HG02759 (cell line): Measurements from ENCODE around the gene GPBAR1.
A peak's percentile ranks its signal among the peaks of the same experiment; 100 is the strongest.

ENCODE experiments used
- ATAC-seq: cut with Tn5 transposase; IDR thresholded peaks from one replicate; pipeline ENCODE4 v1.9.1; 2021; ENCODE audit warnings: mild to moderate bottlenecking, moderate library complexity; ENCODE audit not compliant: unreplicated experiment

The GPBAR1 gene

GRCh38 chr2:218282173-218282991 is 21.6 kb downstream of the GPBAR1 start:
- ATAC-seq: no peak

- peak; percentile 41 for ATAC-seq
Observed at GRCh38 chr2:218284106-218284811, 23.4 kb downstream of the GPBAR1 start.

DNA sequence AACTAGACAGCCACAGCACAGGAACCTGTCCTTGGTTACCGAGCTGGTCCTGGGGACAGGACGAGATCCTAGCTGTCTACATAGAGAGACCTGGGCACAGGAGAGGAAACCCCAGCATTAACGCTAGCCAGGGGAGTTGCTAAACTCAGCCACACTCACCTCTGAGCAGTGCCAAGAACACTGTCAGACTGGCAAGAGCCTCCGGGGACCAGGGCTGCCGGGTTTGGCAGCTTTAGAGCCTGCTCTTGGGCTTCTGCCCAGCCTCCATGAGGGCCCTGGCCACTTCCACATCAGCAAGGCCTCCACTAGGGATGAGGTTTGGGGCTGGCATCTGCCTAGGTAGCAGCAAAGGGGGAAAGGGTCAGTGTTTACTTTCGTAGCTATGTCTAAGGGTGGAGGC is 24.8 kb downstream of the GPBAR1 start:
- ATAC-seq: no peak

DNA sequence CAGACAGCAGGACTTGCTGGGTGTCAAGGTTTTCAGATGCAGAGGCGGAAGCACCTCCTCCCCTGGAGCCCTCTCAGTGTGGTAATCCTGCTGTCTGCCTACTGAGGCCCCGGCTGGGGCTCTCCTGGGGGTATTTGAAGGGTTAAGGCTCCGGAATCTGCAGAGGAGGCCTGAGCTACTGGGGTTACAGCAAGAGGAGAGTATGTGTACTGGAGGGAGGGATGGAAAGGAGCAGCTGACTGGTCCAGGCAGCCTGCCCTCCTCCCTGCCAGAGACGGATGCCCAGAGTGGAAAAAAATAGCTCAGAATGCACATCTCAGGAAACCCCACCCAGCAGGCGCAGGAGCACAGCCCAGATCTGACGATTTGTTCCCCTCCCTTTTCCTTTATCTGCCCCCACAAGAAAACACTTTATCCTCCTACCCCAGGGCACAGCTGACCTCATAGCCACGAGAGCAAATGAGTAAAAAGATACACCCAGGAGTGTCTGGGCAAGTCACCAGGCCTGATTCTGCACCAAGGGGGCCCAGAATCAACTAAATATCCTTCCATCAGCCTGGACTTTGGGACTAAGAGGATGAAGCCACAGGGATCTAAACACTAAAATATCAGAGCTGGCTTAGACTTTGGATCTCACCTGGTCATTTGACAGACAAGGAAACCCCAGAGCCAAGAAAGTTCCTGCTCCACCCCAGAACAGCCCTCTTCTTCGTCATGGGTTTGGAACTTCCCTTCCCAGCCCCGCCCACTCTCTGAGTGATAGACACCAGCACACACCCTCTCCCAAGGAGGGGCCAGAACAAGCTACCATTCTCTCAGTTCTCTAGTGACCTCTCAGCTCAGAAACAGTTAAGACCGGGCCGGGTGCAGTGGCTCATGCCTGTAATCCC is 26.0 kb downstream of the GPBAR1 start:
- ATAC-seq: peak; percentile 66

DNA sequence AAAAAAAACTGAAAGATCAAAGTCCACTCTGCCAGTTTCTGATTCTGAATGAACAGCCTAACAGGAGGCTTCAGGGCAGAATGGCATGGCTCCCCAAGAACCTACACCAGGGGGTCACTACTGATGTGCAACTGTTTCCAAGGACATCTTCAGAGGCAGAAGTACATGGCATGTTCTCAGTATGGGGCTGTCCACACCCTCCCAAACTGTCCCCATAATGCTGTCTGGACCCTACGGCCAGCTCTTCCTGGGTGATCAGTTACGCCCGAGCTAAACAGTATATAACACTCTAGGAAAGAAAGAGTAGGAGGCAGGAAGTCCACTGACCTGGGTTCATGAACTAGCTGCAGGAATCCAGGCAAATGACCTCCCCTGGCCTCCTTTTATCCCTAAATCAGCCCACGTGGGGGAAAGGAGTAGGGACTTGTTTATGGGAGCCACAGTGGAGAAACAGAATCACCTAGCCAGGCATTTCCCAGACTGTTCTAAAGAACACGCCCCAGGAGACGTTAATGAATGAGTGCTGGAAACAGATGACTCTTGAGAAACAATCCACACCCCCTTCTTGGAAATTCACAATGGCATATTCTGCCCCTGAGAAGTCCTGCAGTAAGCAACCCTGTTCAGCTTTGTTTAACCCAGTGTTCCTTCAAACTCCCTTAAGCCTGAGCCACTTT is 29.0 kb downstream of the GPBAR1 start:
- ATAC-seq: no peak

GRCh38 chr2:218290316-218291261 is 29.8 kb downstream of the GPBAR1 start:
- ATAC-seq: peak; percentile 62

DNA sequence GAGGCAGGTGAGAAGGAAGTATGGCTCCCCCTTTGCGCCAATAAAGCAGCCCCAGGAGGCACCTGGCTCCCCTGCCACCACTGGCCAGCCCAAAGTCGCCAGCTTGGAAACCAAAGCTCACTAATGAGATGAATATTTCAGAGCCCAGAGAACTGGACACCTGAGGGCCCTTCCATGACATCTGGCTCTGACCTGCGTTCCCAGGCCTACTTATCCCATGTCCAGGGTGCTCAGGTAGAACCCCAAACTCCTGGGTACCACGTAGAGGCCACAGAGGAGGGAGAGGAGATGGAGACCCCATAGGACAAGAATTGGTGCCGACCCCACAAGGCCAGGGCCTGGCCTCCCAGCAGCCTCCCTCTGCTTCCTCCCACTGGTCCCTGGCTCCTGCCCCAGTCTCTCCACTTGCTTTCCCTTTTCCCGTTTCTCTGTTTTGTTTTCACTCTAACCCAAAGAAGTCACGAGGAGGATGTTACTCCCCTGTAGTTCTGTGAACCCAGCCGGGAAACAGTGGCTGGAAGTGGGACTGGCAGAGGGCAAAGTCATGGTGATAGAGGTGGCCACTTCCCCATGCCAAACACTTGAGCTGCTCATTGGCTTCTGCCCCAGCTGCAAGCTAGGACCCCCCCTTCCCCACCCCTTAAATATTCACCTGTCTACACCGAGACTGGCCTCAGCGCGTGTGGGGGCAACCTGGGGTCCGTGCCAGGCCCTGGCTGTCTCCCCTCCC is 30.7 kb downstream of the GPBAR1 start:
- no peak for ATAC-seq

- ATAC-seq: peak; percentile 78
Observed at GRCh38 chr2:218292048-218293014, 31.5 kb downstream of the GPBAR1 start, which contains the start of gene TMBIM1. TSS of gene TMBIM1 (minus strand) at chr2:218292503. CDS start at chr2:218282141, 10,362 bp downstream.

GRCh38 chr2:218293715-218294429 is 33.1 kb downstream of the GPBAR1 start:
- ATAC-seq: no peak

GRCh38 chr2:218294430-218295022 is 33.7 kb downstream of the GPBAR1 start:
- no peak for ATAC-seq

GRCh38 chr2:218295029-218295428 is 34.2 kb downstream of the GPBAR1 start:
- ATAC-seq: no peak

- no peak for ATAC-seq
Observed at GRCh38 chr2:218296200-218296599, 35.4 kb downstream of the GPBAR1 start.

- no peak for ATAC-seq
Observed at GRCh38 chr2:218296847-218297246, 36.0 kb downstream of the GPBAR1 start.

- ATAC-seq: no peak
Observed at GRCh38 chr2:218298314-218298875, 37.6 kb downstream of the GPBAR1 start.

GRCh38 chr2:218300141-218300540 is 39.3 kb downstream of the GPBAR1 start:
- ATAC-seq: no peak

GRCh38 chr2:218301176-218301819 is 40.5 kb downstream of the GPBAR1 start:
- peak; percentile 80 for ATAC-seq
